ENCODE results near the gene SLC5A10.

Gene SLC5A10

GRCh38 chr17:18986541-18987229 is 34.7 kb downstream of the SLC5A10 start:
- no peak for DNase-seq

DNA sequence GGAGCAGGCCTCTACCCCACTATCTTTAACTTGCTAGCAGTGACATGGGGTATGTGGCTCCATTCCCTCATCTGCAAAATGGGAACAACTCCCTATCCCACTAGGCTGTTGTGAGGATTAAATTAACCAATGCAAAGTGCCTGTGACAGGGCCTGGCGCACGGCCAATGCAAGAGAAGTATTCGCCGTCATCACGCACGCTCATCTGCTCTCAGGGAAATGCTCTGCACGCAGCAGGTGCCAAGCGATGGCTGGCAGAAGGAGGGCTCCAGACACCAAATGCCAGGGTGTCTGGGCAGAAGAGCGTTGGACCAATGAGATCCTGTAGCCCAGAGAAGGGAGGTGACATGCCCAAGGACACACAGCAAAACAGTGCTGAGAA is 35.3 kb downstream of the SLC5A10 start:
- DNase-seq, result no peak

DNA sequence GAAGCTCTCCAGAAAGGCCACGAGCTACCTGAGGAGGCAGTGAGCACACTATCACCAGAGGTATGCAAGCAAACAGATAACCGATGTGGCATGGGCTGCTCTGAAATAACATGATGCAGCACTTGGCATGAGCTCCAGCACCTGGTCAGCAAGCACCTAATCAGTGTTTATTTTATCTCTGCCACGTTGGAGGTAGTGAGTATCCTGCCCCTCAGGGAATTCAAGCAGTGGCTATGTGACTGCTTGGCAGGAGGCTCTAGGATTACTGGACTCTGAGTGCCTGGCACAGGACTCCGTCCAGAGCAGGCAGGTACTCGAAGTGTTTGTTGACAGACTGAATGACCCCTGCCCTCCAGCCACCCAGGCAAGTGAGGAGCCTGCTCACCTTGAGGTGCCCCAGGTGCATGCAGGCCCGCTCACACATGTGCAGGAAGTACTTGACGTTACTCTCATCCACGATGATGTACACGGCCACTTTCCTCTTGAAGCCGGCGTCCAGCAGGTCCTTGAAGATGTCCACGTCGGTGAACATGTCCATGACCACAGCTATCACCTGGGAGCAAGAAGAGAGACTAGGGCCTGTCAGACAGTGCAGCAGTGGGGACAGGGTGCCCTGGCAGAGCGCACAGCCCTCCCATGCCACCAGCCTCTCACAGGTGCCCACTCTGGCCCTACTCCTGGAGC is 36.0 kb downstream of the SLC5A10 start:
- DNase-seq, result no peak

GRCh38 chr17:18988546-18989173 is 36.7 kb downstream of the SLC5A10 start:
- DNase-seq, result no peak

DNA sequence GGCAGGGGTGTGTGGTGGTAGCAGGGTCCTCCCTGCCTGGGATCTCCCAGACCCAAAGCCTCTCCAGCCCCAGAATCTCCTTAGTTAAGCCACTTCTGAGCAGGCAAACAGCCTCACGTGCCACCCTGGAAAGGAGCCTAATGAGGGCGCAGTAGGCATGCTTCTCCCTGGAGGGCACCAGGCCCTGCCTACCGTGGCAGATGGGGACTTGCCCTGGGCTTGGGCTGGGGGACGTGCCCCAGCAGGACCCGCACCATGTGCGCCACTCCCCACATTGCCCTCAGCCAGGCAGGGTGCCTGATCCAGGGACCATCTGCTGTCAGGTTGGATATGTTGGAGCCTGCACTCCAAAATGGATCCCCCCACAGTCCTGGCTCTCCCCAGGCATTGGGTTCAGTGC is 38.4 kb downstream of the SLC5A10 start:
- no peak for DNase-seq

DNA sequence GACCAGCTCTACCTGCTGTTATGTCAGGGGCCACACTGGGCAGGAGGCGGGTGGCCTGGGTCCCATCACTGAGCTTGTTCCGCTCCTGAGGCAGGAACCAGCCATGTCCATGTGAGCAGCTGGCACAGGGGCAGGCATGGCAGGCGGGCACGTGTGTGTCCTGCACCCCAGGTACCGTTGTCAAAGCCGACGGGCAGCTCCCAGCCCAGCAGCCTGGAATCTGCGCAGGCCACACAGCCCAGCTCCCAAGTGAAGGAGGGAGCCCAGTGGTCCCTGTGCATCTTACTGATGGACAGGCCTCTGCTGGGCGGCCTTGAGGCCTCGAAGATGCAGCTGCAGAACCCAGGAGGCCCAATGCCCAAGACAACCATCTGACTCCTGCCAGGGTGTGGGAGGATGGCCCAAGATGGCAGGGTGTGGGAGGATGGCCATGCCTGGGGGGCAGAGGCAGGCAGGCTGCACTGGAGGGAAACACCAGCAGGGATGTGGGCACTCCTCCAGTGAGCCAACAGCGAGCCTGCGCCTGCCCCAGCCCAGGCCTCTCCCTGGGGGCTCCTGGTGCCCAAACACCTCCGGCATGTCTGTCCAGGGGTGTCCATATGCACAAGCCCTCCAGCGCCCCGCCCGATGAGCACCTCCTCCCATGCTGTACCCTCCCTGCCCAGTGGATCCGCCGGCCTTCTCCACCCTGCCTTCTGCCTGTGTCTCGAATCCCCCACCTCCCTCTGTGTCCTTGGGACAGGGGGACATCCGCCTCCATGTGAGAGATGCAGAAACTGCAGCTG is 39.8 kb downstream of the SLC5A10 start:
- no peak for DNase-seq

GRCh38 chr17:18992454-18993130 is 40.6 kb downstream of the SLC5A10 start:
- no peak for DNase-seq

- DNase-seq, result no peak
Measured at GRCh38 chr17:18993905-18994526, 42.1 kb downstream of the SLC5A10 start.

- DNase-seq, result no peak
Measured at GRCh38 chr17:18994631-18995030, 42.7 kb downstream of the SLC5A10 start.

- no peak for DNase-seq
Measured at GRCh38 chr17:18995220-18995619, 43.3 kb downstream of the SLC5A10 start.

DNA sequence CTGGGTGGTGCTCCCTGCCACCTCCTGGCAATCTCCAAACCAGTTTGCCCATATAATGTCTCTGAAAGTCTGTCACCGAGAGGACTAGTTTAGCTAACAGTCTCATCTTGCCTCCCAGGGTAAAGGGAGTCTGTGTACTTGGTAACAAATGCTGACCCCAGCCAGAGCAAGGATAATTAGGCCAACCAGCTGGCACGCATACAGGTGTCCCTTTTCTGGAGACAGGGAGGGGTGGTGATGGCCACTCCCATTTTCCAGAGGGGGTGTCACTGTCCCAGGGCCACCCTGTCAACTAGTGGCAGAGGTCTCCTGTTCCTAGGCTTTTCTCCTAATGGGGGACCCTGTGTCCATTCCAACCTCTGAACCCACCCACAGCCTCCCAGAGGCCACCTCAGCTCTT is 44.5 kb downstream of the SLC5A10 start:
- DNase-seq, result no peak

DNA sequence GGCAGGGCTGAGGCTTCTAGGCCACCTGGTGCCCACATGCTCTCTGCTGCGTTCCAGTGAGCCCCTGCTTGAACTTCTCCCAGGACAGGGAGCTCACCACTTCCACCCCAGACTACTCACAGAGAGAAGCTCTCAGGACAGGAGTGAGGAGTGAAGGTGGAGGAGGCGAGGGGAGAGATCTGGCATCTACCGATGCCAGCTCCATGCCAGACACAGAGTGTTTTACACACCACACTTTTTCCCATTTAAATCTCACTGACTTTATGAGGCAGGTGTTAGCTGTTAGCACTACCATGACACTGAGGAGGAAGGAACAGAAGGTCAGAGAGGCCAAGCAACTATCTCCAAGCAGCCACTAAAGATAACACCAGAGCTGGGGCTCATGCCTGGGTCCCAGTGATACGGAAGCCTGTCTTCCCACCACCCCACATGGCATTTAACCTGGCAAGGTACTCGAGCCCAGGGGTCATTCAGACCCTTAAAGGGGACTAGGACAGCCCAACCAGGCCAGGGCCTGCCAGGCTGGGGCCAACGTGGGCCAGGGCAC is 45.8 kb downstream of the SLC5A10 start:
- no peak for DNase-seq

- DNase-seq, result no peak
Measured at GRCh38 chr17:18999394-18999793, 47.4 kb downstream of the SLC5A10 start.

DNA sequence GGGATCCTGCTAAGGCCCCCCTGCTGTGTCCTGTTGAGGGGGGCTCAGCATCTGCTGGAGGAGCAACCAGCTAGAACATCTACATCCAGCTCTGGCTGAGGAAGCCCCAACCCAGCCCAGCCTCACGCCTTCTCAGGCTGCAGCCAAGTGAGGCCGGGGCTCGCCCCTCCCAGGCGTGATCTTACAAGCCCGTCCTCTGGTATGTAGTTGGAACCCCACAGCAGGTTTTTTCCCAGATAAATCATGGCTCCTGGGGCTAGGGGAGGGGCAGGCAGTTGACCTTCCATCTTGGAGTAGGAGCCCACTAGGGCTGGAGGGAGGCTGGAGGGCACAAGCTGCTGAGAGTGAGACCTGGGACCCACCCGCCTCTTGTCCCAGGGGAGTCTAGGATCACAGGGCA is 47.9 kb downstream of the SLC5A10 start:
- no peak for DNase-seq

GRCh38 chr17:19000531-19001325 is 48.8 kb downstream of the SLC5A10 start:
- no peak for DNase-seq

- no peak for DNase-seq
Measured at GRCh38 chr17:19001907-19002590, 50.1 kb downstream of the SLC5A10 start.

DNA sequence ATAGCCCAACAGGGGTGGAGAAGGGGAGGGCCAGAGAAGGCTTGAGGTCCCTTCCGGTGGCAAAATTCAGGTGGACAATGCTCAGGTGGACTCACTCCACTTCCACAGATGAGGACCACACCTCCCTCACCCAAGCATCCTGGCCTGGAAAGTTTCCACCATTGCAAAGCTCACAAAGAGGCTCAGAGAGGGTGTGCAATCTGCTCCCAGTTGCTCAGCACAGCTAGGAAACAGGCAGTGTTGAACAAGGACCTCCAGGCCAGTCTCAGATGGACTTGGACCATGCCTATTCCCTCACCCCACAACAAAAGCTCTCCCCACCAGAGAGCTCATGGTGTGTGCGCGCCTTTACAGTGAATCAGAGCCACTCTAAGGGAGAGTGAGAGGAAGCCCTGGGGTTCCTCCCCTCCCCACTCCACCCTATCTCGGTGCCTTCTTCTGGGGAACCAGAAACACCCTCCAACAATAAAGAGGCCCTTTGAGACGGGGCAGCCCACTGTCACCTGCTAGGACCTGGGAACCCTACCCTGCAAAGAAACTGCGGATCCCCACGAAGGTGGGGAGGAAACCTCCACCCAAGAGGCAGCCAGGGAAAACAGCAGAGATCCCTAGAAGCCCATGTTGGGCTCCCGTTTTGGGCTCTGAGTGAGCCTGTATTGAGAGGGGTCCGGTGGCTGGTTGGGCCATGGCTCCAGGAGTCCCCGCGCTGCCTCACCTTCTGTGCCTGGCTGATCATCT is 51.0 kb downstream of the SLC5A10 start:
- DNase-seq, result no peak

DNA sequence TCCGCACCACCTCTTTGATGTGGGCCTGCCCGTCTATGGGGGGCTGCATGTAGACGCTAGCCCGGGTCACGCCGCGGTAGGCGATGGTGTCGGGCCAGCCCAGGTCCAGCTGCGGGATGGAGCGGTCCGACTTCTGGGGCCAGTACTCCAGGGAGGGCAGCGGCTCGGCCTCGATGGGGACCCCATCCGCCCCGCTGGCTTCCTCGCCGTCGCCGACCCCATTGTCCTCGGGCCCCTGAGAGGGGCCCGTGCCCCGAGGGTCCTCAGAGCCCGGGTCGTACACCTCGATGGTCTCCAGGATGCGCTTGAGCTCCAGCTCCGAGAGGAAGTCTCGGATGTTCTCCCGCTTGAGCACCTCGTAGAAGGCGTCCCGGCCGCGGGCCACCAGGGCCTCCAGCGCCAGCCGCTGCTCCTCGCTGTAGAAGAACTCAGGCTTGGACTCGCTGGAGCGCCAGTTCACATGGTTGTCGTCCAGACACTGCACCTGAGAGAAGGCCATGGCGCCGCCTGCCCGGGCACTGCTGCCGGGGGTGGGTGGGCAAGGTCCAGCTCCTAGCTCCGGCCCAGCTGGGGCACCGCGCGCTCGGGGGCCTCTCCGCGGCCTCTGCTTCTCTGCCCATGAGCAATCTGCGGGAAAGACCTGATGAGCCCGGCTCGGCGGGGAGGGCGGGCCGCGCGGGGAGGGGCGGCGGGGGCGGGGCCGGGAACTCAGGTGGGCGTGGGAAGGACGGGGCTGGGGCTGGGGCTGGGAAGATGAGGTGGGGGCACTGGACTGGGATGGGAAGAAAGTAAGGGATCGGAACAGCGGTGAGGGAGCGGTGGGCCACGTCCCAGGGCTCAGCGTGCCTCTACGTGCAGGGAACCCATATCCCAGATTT is 51.8 kb downstream of the SLC5A10 start:
- DNase-seq, result peak; percentile 54

Measured in NCI-H748 treated with DMSO at 0.1 percent for 48 hours (cell line).